NB4 (cell line): ENCODE results near the gene PDHX.

ENCODE experiments used
- DNase-seq: peaks from one replicate; pipeline ENCODE4 v3.0.0; 2010; ENCODE audit warnings: low read depth
- H3K4me3 ChIP-seq: one replicate; pipeline ENCODE4 v1.5.1; 2011; ENCODE audit warnings: mild to moderate bottlenecking, low read depth, low read length, moderate library complexity
- MYC ChIP-seq: IDR thresholded peaks from 2 replicates; pipeline ENCODE4 v1.6.1; 2011; ENCODE audit warnings: low read depth, low read length
- POLR2A ChIP-seq: IDR thresholded peaks from 2 replicates; pipeline ENCODE4 v1.6.1; 2011; ENCODE audit warnings: mild to moderate bottlenecking; ENCODE audit not compliant: insufficient read length; ENCODE audit errors: extremely low read depth
- TF ChIP-seq, protein P1 (sequence below): IDR thresholded peaks from one replicate; pipeline ENCODE4 v1.5.1; 2012; ENCODE audit warnings: low read depth, low read length
- TF ChIP-seq, protein P2 (sequence below): IDR thresholded peaks from 2 replicates; pipeline ENCODE4 v1.6.1; 2011; ENCODE audit warnings: low read depth, low read length

PDHX gene

GRCh38 chr11:34905666-34906065, 10.8 kb upstream of the PDHX start:
- no peak overlapping the region for H3K4me3 ChIP-seq
- DNase-seq: no peak
- TF ChIP-seq, protein P1, sequence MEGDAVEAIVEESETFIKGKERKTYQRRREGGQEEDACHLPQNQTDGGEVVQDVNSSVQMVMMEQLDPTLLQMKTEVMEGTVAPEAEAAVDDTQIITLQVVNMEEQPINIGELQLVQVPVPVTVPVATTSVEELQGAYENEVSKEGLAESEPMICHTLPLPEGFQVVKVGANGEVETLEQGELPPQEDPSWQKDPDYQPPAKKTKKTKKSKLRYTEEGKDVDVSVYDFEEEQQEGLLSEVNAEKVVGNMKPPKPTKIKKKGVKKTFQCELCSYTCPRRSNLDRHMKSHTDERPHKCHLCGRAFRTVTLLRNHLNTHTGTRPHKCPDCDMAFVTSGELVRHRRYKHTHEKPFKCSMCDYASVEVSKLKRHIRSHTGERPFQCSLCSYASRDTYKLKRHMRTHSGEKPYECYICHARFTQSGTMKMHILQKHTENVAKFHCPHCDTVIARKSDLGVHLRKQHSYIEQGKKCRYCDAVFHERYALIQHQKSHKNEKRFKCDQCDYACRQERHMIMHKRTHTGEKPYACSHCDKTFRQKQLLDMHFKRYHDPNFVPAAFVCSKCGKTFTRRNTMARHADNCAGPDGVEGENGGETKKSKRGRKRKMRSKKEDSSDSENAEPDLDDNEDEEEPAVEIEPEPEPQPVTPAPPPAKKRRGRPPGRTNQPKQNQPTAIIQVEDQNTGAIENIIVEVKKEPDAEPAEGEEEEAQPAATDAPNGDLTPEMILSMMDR: no peak
- TF ChIP-seq, protein P2, sequence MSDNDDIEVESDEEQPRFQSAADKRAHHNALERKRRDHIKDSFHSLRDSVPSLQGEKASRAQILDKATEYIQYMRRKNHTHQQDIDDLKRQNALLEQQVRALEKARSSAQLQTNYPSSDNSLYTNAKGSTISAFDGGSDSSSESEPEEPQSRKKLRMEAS: no peak
- no peak for TF ChIP-seq MYC
- no peak for TF ChIP-seq POLR2A

DNA sequence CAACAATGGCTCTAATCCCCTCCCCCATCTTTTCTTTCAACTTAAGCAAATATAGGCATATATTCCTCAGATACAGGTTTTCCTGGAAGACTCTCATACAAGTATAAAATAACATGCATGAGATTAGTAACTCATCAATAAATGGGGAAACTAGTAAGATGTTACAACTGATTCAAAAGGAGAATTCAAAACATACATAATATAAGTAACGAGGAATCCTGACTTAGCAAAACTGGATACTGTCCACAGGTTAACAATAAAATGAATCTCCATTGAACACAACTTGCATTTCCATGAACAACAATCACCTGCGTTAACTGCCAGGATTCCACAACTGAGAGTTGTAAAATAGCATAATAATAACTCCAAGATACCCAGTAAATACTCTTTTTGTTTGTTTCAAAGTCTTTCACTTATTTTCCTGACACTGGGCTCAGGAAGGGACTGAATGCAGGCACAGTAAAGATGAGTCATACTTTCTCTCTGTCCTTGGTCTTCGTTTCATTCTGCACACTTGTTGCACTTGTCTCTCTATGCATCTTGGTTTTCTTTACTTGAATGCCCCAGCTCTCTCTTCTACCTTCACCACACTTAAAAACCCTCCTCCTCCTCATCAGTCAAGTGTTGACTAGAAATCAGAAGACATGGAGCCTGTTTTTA, 8.4 kb upstream of the PDHX start:
- no peak for TF ChIP-seq POLR2A
- TF ChIP-seq MYC: no peak
- TF ChIP-seq, protein P1: no peak
- TF ChIP-seq, protein P2: no peak
- no peak overlapping the region for H3K4me3 ChIP-seq
- no peak for DNase-seq

- H3K4me3 ChIP-seq: no peak overlapping the region
- no peak for DNase-seq
- TF ChIP-seq, protein P2: no peak
- TF ChIP-seq MYC (no peak), POLR2A (no peak)
- TF ChIP-seq, protein P1: no peak
These were observed 7.0 kb upstream of the PDHX start for GRCh38 chr11:34909415-34909814.

DNA sequence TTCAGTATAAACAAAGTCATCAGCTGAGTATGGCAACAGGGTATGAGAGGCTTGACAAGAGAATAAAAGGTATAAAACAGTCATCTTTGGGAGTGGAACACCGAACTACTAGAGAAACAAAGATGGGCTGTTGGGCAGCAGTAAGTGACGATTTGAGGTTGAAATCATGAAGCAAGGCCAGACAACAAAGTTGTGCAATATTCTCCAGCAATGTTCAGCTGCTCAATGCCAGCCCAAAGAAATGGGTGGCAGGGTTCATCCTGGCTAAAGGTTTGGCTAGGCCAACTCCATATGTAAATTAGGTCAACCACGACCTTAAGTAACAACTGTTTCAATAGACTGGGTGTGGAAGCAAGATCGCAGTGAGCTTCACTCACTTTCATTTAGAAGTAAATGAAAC, 6.5 kb upstream of the PDHX start:
- TF ChIP-seq, protein P2: no peak
- TF ChIP-seq, protein P1: no peak
- TF ChIP-seq POLR2A: no peak
- no peak for TF ChIP-seq MYC
- peak; percentile 68 for DNase-seq
- no peak overlapping the region for H3K4me3 ChIP-seq

GRCh38 chr11:34910817-34911216, 5.6 kb upstream of the PDHX start:
- no peak overlapping the region for H3K4me3 ChIP-seq
- TF ChIP-seq MYC: no peak
- no peak for TF ChIP-seq POLR2A
- TF ChIP-seq, protein P2: no peak
- TF ChIP-seq, protein P1: no peak
- no peak for DNase-seq
